Brain pericyte (primary cell): ENCODE data around the gene ETV4.
A peak's percentile ranks its signal among the peaks of the same experiment; 100 is the strongest.

Experiments
- DNase-seq: peaks from one replicate; pipeline ENCODE4 v3.0.0-alpha.2; 2012; ENCODE audit warnings: low read depth, low spot score

Gene ETV4

DNA sequence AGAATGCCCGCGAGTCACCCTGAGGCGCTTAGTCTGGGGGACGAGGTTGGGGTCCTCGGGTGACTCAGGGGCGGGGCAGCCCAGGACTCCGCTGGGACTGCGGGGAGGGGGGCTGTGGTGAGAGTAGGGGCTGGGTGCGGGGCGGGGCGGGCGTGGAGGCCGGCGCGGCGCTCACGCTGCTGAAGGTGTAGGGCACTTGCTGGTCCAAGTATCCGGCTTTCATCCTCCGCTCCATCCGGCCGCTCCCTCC, 832 bp downstream of the ETV4 start:
- no peak for DNase-seq

DNA sequence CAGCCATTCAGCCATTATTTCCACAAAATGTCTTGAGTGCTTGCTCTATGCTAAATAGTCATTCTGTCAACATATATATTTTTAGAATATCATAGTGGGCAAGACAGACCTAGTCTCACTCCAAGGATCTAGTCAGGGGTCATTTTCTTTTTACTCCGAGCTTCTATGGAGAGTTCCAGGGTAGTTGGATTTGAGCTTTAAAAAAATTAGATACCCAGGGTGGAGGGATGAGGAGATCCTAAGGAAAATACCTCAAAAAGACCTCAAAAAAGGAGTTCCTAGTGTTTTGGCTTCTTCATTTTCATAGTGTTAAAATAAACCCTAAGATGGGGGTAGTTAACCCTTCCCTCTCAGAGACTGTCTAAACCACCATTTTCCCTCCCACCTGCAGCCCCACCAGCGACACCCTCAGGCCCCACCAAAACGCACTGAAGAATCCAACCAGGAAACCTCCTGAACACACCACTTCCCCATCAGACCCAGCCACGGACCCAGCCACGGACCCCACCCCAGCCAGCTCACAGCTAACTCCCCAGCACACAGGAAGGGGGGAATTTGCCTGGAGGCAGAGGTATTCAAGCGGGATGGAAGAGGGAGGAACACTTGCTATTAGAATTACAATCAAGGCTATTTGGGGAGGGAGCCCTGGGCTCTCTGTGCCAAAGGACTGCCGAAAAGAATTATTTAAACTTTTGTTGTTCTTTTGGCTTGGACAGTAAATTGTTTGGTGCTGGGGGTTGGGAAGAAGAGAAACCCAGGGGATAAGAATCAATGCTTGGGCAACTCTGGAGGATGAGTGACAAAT, 2.2 kb downstream of the ETV4 start:
- no peak for DNase-seq

DNA sequence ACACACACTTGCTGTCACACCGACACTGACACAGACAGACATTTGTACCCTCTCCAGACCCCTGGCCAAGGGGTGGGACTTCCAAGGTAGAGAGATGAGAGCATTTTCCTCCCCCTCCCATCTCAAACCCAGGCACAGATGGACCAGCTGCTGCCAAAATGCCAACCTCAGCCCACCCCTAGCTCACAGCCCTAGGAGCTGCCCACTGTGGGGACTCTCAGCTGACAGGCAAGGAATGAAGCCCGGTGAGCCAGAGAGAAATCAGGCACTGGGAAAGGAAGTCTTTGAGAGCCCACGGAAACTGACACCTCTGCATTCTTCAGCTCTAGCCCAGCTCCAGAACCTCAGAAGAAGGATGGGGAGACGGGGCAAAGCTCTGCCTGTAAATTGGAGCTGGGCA, 2.8 kb downstream of the ETV4 start:
- no peak for DNase-seq

DNA sequence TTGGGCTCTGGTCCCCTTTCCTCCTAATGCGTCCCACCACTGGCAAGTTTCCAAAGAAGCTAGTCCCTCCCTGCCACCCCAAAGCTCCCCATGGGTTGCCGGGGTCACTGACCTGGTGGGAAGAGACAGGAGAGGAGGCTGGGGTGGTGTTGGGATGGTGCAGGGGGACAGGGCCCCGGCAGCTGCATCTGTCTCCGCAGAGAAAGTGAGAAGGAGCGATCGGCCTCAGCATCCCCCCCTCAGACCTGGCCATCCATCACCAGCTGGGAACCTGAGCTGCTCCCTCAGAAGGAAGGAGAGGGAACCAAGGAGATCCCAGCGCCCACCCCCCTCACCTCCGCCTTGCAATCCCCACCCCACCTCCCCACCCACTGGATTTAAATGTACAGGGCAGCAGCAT, 3.3 kb downstream of the ETV4 start:
- no peak for DNase-seq

DNA sequence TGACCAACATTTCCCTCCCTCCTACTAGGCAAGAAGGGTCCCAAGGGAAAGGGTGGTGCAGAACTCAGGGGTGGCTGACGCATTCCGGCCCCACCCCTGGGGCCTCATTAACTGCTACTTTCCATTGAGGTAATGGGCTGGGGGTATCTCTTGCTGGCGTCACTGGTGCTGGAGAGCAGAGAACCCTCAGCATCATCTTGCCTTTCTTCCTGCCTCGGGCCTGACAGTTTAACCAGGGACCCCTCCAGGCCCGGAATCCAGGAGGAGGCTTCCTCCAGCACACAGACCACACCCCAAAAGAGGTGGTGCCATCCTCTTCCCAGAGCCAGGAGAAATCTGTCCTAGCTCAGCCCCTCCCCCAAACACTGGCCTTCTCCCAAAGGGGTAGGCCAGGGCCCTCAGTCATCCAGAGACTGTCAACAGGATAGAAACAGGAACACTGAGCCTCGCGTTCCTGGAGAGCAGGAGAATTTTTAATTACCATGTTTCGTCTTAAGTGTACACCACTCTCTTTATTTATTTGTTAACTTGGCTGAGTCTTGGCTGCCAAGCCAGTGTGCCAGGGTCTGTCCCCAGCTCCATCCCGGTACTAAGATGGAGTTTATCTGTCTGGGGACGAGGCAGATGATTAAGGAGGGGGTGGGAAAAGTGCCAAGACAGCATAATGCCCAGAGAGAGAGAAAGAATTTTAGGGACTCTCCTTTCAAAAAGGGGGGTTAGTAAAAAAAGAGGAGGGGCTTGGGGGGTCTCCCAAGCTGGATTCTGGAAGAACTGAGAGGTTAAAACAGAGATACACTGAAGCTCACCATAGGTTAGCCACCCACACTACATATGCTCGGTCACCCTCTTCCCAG, 5.1 kb downstream of the ETV4 start:
- no peak for DNase-seq

DNA sequence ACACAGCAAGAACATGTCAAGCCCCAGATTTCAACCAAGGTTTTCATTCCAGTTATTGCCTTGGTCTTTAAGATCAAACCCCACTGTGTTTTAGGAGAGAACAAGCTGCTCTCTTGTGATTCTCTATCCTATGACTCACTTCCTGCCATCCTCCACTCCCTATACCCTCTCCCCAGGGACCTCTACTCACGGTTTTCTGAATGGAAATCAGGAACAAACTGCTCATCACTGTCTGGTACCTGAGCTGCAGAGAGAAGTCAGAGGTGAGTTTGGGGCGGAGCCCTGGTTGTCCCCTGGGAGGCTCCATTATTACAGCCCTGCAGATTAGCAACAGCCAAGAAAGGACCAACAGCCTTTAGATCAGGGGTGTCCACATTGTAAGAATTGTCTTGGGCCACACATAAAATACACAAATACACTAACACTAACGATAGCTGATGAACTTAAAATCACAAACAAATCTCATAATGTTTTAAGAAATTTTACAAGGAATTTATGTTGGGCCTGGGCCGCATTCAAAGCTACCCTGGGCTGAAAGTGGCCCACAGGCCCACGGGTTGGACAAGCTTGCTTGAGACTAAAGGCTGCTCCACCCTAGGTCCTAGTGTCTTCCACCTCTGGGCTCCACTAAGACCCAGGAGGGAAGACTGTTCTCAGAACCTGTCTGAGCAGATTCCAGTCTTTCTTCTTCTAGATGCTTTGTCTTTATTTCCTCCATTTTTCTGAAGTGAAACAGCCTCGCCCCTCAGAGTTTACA, 9.7 kb downstream of the ETV4 start:
- DNase-seq, result peak; percentile 54

DNA sequence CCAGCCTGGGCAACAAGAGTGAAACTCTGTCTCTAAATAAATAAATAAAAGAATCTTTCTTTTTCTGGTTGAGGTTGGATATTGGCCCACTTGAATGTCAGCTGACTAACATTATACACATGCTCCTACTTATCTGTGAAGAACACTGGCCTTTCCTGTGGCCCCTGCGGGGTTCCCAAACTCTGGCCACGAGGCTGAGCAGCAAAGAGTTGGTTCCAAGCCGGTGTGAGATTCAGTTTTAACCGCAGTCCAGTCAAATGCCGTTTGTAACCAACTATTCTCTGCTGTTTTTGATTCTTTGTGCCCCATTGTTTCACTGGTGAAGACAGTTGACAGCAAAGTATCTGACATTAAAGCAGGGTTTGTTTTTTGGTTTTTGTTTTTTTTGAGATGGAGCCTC, 11.2 kb downstream of the ETV4 start:
- DNase-seq, result no peak

DNA sequence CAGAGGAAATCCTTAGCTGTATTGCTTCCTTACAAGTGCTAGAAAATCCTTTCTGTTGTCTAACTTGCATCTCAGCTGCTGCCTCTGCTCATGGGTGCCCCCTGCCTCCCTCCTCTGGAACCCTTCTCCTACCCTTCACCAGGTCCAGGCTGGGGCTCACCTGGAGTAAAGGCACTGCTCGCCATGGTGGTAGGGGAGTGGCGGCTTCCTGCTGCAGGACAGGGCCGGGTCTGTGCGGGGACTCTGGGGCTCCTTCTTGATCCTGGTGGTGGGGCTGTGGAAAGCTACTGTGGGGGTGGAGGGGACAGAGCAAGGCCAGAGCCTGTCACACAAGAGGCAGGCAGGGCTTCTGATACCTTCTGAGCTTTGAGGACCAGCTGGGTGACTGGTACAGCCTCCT, 12.4 kb downstream of the ETV4 start:
- DNase-seq, result no peak

DNA sequence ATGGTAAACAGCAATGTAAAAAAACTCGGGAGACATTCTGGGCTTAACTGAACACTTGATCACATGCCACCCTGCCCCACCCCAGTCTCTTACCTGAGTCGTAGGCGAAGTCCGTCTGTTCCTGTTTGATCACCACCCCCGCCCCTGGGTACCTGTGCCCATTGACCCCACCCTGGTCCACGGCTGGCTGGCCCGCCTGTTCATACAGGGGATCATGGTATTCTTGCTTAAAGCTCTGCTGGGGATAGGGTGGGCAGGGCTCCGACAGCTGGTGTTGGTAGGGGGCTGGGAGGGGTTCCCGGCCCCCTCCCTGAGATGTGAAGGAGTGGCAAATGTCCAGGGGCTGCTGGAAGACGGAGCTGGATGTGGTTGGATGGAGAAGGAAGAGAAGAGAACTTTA, 13.6 kb downstream of the ETV4 start:
- DNase-seq, result no peak

DNA sequence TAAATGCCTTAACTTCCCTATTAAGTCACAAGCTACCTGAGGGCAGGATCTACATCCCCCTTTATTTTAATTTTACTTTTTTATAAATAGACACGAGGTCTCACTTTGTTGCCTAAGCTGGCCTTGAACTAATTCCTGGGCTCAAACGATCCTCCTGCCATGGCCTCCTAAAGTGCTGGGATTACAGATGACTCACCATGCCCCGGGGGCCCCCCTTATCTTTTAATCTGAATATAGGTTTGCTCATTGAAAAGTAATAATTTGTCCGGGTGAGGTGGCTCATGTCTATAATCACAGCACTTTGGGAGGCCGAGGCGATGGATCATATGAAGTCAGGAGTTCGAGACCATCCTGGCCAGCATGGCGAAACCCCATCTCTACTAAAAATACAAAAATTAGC, 14.2 kb downstream of the ETV4 start:
- DNase-seq, result no peak

DNA sequence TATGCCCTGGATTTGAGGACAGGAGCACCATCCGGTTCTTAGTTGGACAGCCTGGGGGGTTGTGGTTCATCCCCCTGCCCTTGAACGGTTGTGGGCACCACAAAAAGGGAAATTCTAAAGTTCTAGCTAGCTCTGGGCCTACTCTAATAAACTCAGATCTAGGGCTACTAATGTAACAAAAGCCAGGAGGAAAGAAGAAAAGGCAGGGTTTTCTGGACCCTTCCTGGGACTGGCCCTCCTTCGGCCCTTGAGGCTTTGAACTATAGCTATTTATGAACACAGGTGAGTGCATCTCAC, 15.1 kb downstream of the ETV4 start:
- no peak for DNase-seq

DNA sequence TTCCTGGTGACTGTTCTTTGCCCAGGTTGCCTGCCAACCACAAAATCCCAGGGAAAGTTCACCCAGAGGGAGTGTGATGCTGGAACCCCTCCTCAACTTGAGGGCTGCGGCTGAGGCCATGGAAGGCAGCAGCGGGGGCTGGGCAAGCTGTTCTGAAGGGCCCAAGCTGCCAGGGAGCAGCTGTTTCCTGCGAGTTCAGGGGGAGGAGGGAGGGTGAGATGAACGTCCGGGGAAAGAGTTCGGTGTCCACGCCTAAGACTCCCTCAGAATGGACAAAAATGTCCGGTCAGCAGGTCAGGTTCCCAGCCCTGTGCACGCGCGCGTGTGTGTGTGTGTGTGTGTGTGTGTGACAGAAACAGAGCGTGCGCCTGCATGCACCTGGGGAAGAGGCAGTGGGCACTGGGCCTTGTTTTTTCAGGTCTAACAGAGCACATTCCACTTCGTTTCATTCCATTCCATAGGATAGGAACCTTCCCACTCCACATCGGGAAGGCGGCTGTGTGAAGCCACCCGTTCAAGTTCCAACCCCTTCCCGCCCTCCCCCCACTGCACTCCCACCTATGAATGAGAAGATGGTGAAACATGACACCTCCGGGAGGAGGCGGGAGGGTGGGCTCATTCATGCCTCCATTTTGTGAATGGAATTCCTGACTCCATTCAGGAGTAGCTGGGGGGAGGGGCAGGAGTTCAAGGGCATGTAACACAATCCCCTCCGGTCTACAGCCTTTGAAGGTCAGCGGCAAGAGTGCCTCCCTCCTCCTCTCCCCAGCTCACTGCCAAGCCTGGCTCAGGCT, 15.7 kb downstream of the ETV4 start:
- DNase-seq, result peak; percentile 62

DNA sequence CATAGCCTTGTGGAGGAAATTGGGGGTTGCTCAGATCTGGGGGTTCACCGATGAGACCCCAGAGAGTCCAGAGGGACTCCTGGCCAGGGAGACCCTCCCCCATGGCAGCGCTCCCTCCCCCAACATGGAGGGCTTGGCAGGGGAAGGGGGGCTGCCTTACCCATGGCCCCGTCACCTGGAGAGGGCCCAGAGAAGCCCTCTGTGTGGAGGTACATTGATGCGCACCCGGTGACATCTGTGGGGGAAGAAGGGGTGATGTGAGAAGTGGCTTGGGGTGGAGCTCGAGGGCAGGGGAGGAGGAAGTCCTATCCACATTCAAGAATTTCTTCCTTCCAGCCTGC, 16.2 kb downstream of the ETV4 start:
- DNase-seq, result no peak

DNA sequence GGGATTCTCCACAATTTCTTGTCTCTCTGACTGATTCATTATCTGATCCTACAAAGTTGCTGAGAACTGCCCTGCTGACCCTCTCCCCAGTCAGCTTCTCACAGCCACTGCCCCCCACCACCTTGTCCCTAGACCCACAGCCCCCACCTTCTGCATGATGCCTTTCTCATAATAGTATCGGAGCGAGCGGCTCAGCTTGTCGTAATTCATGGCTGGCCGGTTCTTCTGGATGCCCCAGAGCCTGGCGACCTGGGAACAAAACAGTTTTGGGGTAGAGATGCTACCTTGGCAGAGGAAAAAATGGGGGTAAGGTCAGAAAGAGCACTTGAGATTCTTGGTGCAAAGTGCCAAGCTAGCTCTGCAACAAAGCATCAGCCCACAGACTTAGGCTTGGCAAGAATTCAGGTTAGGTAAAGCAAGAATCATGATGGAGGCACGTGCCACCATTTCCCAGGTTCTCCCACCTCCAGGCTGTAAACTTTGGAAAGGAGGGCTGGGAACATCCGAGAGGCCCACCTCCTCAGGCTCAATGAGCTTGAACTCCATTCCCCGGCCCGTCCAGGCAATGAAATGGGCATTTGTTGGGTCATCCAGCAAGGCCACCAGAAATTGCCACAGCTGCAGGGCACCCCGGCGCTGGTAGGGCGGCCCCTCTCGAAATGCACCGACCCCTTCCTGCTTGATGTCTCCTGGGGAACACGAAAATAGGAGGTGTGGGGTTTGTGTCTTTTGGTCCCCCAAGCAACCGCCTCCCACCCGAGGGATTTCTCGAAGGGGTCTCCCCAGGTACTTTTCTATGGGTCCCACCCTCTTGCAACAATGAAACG, 16.9 kb downstream of the ETV4 start:
- DNase-seq, result no peak

DNA sequence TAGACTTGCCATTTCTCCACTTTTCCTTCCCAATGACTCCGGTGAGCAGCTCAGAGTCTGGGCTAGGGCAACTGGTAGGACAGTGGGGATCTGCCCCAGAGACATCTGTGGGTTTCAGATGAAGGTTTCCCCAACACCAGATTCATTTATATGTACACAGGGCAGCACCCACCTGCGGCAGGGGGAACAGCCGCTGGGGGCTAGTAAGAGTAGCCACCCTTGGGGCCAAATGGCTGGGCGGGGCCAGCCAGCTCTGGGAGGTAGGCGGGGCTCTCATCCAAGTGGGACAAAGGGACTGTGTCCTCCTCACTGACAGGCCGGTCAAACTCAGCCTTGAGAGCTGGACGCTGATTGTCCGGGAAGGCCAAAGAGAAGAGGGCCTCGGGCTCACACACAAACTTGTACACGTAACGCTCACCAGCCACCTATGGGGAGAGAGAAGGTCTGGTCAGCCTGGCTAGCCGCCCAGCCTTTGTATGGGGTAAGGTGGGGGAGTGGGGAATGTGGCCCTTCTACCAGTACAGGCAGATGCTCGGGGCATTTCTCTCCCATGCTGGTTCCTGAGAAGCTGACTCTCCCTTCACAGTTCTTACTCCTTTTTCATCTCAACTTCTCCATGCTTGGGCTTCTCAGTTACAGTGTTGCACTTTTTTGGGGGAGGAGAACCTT, 17.7 kb downstream of the ETV4 start:
- DNase-seq, result no peak

DNA sequence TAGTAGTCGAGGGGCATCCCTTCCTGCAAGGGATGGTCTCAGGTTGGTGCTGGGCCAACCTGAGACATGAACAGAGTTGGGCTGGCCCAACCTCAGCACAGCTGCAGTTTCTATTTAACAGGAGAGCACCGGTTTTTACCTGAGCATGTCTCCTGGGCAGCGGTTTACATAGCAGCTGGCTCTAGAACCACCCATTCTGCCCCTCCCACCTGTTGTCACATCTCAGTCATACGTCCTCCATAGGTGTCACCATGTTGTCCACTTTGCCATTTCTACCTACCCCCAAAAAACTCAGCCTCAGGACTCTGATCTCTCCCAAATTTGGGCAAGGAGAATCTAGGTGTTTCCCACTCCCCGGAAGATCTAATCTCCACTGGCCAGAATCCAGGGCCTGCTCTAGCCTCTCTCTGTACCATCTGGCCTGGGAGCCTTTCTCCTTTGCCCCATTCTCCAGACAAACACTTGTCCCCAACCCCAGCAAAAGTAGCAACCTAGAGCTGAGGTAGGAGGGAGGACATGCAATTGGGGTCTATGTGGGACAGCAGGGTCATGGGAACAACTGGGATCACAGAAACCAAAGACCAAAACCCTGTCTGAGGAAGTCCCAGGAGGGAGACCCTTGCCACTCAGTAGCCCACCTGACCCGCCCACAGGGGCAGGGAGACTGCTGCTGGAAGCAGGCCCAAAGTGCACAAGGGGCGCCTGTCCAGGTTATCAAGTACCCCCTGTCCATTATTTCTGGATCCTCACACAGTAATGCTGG, 19.1 kb downstream of the ETV4 start:
- no peak for DNase-seq

DNA sequence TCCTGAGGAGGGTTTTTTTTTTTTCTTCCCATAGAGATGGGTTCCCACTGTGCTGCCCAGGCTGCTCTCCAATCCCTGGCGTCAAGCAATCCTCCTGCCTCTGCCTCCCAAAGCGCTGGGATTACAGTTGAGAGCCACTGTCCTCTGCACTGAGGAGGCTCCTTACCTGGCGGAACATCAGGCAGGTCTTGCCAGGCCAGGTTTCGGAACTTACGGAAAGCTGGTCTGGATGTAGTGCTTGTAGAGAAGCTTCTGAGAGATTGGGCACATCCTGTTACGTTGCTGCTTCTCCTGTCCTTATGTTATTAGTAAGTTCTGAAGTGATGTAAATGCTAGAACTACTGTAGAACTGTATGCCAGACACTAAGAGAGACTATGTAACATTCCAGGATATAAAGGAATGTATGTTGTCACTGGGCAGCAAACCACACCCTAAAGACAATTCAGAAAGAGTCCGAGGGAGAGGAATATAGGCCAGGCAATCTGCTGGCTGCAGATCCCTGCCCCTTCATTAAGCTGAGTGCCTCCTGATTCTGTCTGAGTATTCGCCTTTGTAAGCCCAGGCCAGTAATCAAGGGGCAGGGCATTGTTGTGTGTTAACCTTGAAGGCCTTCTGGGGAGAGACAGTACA, 21.1 kb downstream of the ETV4 start:
- DNase-seq, result no peak

DNA sequence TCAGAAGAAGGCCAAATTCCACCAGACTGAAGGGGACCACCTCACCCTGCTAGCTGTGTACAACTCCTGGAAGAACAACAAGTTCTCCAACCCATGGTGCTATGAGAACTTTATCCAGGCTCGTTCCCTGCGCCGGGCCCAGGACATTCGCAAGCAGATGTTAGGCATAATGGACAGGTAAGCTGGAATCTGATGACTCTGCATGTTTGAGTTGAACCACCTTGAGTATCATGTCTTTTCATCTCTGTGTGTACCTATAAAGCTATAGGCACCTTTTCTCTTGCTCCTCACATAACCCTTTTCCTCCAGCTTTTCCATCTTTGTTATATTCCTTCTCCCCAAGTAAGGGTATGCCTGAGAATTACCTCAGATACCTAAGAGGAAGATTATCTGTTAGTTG, 24.8 kb downstream of the ETV4 start:
- DNase-seq, result no peak

DNA sequence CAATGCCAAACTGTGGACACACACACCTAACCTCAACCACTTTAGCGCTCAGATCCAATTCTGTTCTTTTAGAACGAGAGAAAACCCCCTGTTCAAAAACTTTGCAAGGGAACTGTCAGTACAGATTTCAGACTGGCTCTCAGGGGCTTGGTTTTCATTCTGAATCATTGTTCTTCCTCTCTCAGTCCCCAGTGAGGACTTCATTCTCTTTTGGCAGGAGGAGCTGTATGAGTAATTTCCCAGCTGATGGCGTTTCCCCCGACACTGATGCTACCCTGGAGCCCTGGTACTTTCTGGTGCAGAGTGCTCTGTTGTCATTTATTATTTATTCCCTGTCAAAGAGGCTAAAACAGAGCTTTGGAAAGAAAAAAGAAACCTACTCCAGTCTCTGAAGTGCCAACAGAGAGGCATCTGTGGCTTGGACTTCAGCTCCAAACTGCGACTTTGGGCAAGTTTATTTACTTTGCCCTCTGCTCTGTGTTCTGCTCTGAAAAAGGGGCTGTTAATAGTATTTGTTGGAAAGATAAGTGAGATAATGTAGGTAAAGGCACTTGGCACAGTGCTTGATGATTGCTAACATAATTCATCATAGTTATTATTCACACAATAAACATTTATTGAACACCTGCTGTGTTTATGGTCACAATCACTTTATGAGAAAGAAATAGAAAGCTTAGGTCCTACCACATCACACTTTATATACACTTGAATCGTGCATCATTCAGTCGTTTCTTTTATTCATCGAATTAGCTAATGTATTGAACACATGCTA, 28.3 kb downstream of the ETV4 start:
- DNase-seq, result no peak
